Type B pancreatic cell (in vitro differentiated cells): Measurements from ENCODE around the gene KDM8. TPM values are rescaled to one million over a fixed set of nuclear protein-coding genes. Genes with fewer than 3 reads are reported as not detected.

ENCODE experiments used
- DNase-seq: peaks from one replicate; pipeline ENCODE4 v3.0.0; 2021; ENCODE audit warnings: mixed read lengths; ENCODE audit not compliant: unreplicated experiment; ENCODE audit errors: extremely low spot score
- H3K27ac Mint-ChIP-seq: 2 replicates; pipeline ENCODE4 v1.8.0; 2021; ENCODE audit warnings: mild to moderate bottlenecking, mixed read lengths
- H3K27me3 Mint-ChIP-seq: 2 replicates; pipeline ENCODE4 v1.8.0; 2021; ENCODE audit warnings: mixed read lengths
- H3K36me3 Mint-ChIP-seq: 2 replicates; pipeline ENCODE4 v1.8.0; 2021; ENCODE audit warnings: mixed read lengths
- H3K4me1 Mint-ChIP-seq: one replicate; pipeline ENCODE4 v1.8.0; 2021; ENCODE audit warnings: mixed read lengths; ENCODE audit not compliant: unreplicated experiment
- H3K4me3 Mint-ChIP-seq: 2 replicates; pipeline ENCODE4 v1.8.0; 2021; ENCODE audit warnings: mild to moderate bottlenecking, mixed read lengths
- H3K9me3 Mint-ChIP-seq: 2 replicates; pipeline ENCODE4 v1.8.0; 2021; ENCODE audit warnings: mixed read lengths
- CTCF ChIP-seq: fragments of 200-600 bp; sonication (generic); conservative IDR thresholded peaks from 2 replicates; pipeline ENCODE4 v1.5.0; 2021; ENCODE audit warnings: antibody characterized with exemption, mild to moderate bottlenecking
- total RNA-seq: library from RNA; stranded (reverse); gene quantifications from 2 replicates; pipeline ENCODE4 v1.2.1, GENCODE V29; 2021; ENCODE audit warnings: low replicate concordance

Gene KDM8
- total RNA-seq, 1 donor from 2014 or later = 11.1 TPM

GRCh38 chr16:27217256-27217655 is 13.9 kb downstream of the KDM8 start:
- Mint-ChIP-seq H3K27me3 (no peaks in the 10 kb centered on the region), H3K36me3 (peaks cover 3% of the 10 kb centered on the region), H3K27ac (no peak overlapping the region), H3K4me1 (peaks cover 5% of the 10 kb centered on the region), H3K9me3 (no peaks in the 10 kb centered on the region), H3K4me3 (no peak overlapping the region)
- no peak for TF ChIP-seq CTCF
- DNase-seq = no peak

GRCh38 chr16:27218756-27219155 is 15.4 kb downstream of the KDM8 start:
- no peak for TF ChIP-seq CTCF
- no peak for DNase-seq
- H3K9me3 Mint-ChIP-seq = no peaks in the 10 kb centered on the region
- peaks cover 9% of the 10 kb centered on the region for H3K4me1 Mint-ChIP-seq
- H3K27ac Mint-ChIP-seq = no peak overlapping the region
- H3K4me3 Mint-ChIP-seq = no peak overlapping the region
- H3K36me3 Mint-ChIP-seq = peaks cover 3% of the 10 kb centered on the region
- no peaks in the 10 kb centered on the region for H3K27me3 Mint-ChIP-seq

- TF ChIP-seq CTCF = no peak
- Mint-ChIP-seq H3K27me3 (no peaks in the 10 kb centered on the region), H3K4me1 (peaks cover 9% of the 10 kb centered on the region), H3K36me3 (peaks cover 3% of the 10 kb centered on the region), H3K9me3 (no peaks in the 10 kb centered on the region), H3K27ac (no peak overlapping the region), H3K4me3 (no peak overlapping the region)
- no peak for DNase-seq
Measured at GRCh38 chr16:27219161-27219560, 15.8 kb downstream of the KDM8 start.

- H3K27ac Mint-ChIP-seq = no peak overlapping the region
- peaks cover 9% of the 10 kb centered on the region for H3K4me1 Mint-ChIP-seq
- no peaks in the 10 kb centered on the region for H3K36me3 Mint-ChIP-seq
- no peaks in the 10 kb centered on the region for H3K9me3 Mint-ChIP-seq
- no peaks in the 10 kb centered on the region for H3K27me3 Mint-ChIP-seq
- no peak for DNase-seq
- H3K4me3 Mint-ChIP-seq = no peak overlapping the region
- no peak for TF ChIP-seq CTCF
Measured at GRCh38 chr16:27220120-27220519, 16.8 kb downstream of the KDM8 start.

- Mint-ChIP-seq H3K27me3 (no peaks in the 10 kb centered on the region), H3K4me3 (no peak overlapping the region), H3K36me3 (no peaks in the 10 kb centered on the region), H3K27ac (no peak overlapping the region), H3K9me3 (no peaks in the 10 kb centered on the region), H3K4me1 (peaks cover 9% of the 10 kb centered on the region)
- DNase-seq = no peak
- TF ChIP-seq CTCF = no peak
Measured at GRCh38 chr16:27220527-27220926, 17.2 kb downstream of the KDM8 start.

GRCh38 chr16:27220991-27221390 is 17.7 kb downstream of the KDM8 start:
- Mint-ChIP-seq H3K27ac (no peak overlapping the region), H3K27me3 (no peaks in the 10 kb centered on the region), H3K4me1 (peaks cover 13% of the 10 kb centered on the region), H3K4me3 (no peak overlapping the region), H3K9me3 (no peaks in the 10 kb centered on the region), H3K36me3 (no peaks in the 10 kb centered on the region)
- DNase-seq = no peak
- no peak for TF ChIP-seq CTCF
